ENCODE results near the gene VSTM4. TPM values are rescaled to one million over a fixed set of nuclear protein-coding genes. Genes with fewer than 3 reads are reported as not detected.

The VSTM4 gene
- total RNA-seq, 1 experiment from 2014 or later = 0.07 TPM

DNA sequence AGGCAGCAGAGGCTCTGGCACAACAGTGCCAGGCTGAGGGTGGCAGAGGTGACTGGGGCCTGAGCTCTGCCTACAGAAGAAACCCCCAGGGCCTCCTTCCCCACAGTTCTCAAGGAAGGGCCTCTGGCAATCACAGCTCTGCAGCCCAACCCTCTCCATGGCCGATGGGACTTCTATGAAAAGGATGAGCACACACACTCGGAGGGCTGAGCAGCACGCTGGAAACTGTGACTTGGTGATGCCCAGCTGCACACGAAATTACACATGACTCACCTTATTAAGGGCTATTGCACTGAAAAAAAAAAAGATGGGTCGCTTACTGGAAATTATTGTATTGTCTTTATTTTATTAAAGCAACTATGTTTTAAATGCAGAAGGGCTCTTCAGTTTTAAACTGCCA lies 132.7 kb downstream of the VSTM4 start:
- DNase-seq (ENCODE audit: low read depth, low spot score) = no peak
- ChIA-PET POLR2A (no interaction called here), CTCF (interaction anchor here (1.9 to 3.3 kb wide), 3 partner anchors 179 to 530 kb away, joined by 6 to 9 read pairs (median 8); no protein-coding TSS in a partner anchor), RAD21 (ENCODE audit: low non-redundant PET in 1 of 2, low total read pairs in 2 of 2, uncharacterized antibody in 2 of 2, unreplicated experiment in 2 of 2) (no interaction called here)
- Histone ChIP-seq H3K4me2 (ENCODE audit: low read length) (no peak overlapping the region), H3K27ac (ENCODE audit: low read depth, low read length) (no peak overlapping the region), H3K27me3 (ENCODE audit: insufficient read depth, low read length) (no peaks in the 10 kb centered on the region), H3K4me3 (replicated peaks in 1 of 2; ENCODE audit: low read depth in 1 of 2, low read length in 2 of 2) (no peak overlapping the region), H3K4me1 (ENCODE audit: control insufficient read depth in 1 of 2, insufficient read depth in 2 of 2, low read length in 2 of 2) (no peaks in the 10 kb centered on the region), H3K9me2 (ENCODE audit: insufficient read depth) (no peaks in the 10 kb centered on the region), H4K20me1 (ENCODE audit: insufficient read depth) (no peaks in the 10 kb centered on the region), H2AFZ (ENCODE audit: low read depth, low read length, poor library complexity, severe bottlenecking) (no peak overlapping the region), H3K79me2 (ENCODE audit: insufficient read depth, low read length) (no peaks in the 10 kb centered on the region), H3K9me3 (ENCODE audit: control insufficient read depth in 1 of 2, insufficient read depth in 1 of 2, low read depth in 1 of 2, low read length in 2 of 2) (no peaks in the 10 kb centered on the region), H3K36me3 (ENCODE audit: control insufficient read depth in 1 of 2, insufficient read depth in 2 of 2, low read length in 2 of 2) (no peaks in the 10 kb centered on the region), H3K9ac (ENCODE audit: low read length) (no peak overlapping the region)
- intact Hi-C loops (cut with micrococcal nuclease) = loop anchor here (5.0 kb wide), 1 partner anchor 435 kb away; no protein-coding TSS in a partner anchor
- no TSS peak for BruUV-seq (replicated peaks)
- no peak for ATAC-seq
- TF ChIP-seq ZNF274 (IDR thresholded peaks at IDR 0.05; ENCODE audit: low read depth, low read length) (no peak), ELF1 (IDR thresholded peaks at IDR 0.05; ENCODE audit: borderline replicate concordance, low read depth) (no peak), ZFX (IDR thresholded peaks at IDR 0.05) (no peak), SIN3A (IDR thresholded peaks at IDR 0.05; ENCODE audit: low read depth) (no peak), YY1 (IDR thresholded peaks at IDR 0.05; ENCODE audit: extremely low read depth, insufficient replicate concordance, low read depth, low read length) (no peak), FOSL1 (IDR thresholded peaks at IDR 0.05; ENCODE audit: low read depth) (no peak), SP1 (IDR thresholded peaks at IDR 0.05; ENCODE audit: low read depth) (no peak), MAX (IDR thresholded peaks at IDR 0.05) (no peak), SRF (IDR thresholded peaks at IDR 0.05; ENCODE audit: low read depth) (no peak), EZH2 (IDR thresholded peaks at IDR 0.05) (no peak), RAD21 (IDR thresholded peaks at IDR 0.05; ENCODE audit: low read depth) (no peak), CBX3 (IDR thresholded peaks at IDR 0.05; ENCODE audit: low read depth) (no peak), CEBPB (IDR thresholded peaks at IDR 0.05; ENCODE audit: low read depth) (no peak)
- TF ChIP-seq, protein P1, sequence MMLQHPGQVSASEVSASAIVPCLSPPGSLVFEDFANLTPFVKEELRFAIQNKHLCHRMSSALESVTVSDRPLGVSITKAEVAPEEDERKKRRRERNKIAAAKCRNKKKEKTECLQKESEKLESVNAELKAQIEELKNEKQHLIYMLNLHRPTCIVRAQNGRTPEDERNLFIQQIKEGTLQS (IDR thresholded peaks at IDR 0.05) = no peak
